H1 (cell line): ENCODE measurements around the gene TNFSF4. TPM values are rescaled to one million over a fixed set of nuclear protein-coding genes. Genes with fewer than 3 reads are reported as not detected.

ENCODE experiments used
- CTCF ChIA-PET: fragments of 300-600 bp; sonication (Branson Sonifier 250); formaldehyde crosslinking; loops from one replicate; lab custom pipeline; 2021; ENCODE audit not compliant: partially characterized antibody; lab: Charles Lee
- POLR2A ChIA-PET: fragments of 300-600 bp; sonication (Branson Sonifier 250); formaldehyde crosslinking; loops from one replicate; lab custom pipeline; 2021; ENCODE audit warnings: inconsistent platforms; ENCODE audit not compliant: partially characterized antibody; lab: Charles Lee
- DNase-seq, 2 experiments: peaks; one replicate each; pipeline versions ENCODE4 v3.0.0 to v3.0.0-alpha.2; 2010 to 2022; ENCODE audit warnings: low spot score in 2 of 2, low read depth in 1 of 2, mixed read lengths in 1 of 2
- FAIRE-seq: peaks from 2 replicates; lab custom pipeline; 2011; peaks lifted over from hg19 to GRCh38; lab: Jason Lieb, UNC
- H2AFZ ChIP-seq: 2 replicates; pipeline ENCODE4 v1.8.1; 2012; ENCODE audit warnings: low read length, inconsistent platforms
- H2AK5ac ChIP-seq: 2 replicates; pipeline ENCODE4 v1.6.1; 2013; ENCODE audit warnings: low read depth, low read length
- H2BK120ac ChIP-seq: replicated peaks from 2 replicates; pipeline ENCODE3; 2013; ENCODE audit warnings: low read depth, low read length, inconsistent platforms
- H2BK12ac ChIP-seq: 2 replicates; pipeline ENCODE4 v1.6.1; 2013; ENCODE audit warnings: low read depth, low read length
- H2BK15ac ChIP-seq: 2 replicates; pipeline ENCODE4 v1.6.1; 2013; ENCODE audit warnings: low read length
- H2BK20ac ChIP-seq: 2 replicates; pipeline ENCODE4 v1.6.1; 2013; ENCODE audit warnings: low read length
- H2BK5ac ChIP-seq: 2 replicates; pipeline ENCODE4 v1.6.1; 2013; ENCODE audit warnings: low read depth, low read length
- H3K14ac ChIP-seq: 2 replicates; pipeline ENCODE4 v1.6.1; 2013; ENCODE audit warnings: inconsistent platforms; ENCODE audit not compliant: insufficient read length
- H3K18ac ChIP-seq: 2 replicates; pipeline ENCODE4 v1.6.1; 2013; ENCODE audit warnings: low read length; ENCODE audit errors: extremely low read depth
- H3K23ac ChIP-seq: 2 replicates; pipeline ENCODE4 v1.6.1; 2013; ENCODE audit warnings: inconsistent platforms; ENCODE audit not compliant: insufficient read length
- H3K23me2 ChIP-seq: 2 replicates; pipeline ENCODE4 v1.6.1; 2013; ENCODE audit warnings: low read depth, low read length
- H3K27ac ChIP-seq: 2 replicates; pipeline ENCODE4 v1.6.1; 2011; ENCODE audit warnings: low read depth, low read length, inconsistent platforms
- H3K27me3 ChIP-seq, 4 experiments: replicated peaks in 1 of 4; 1 replicate in 1 of 4; 2 replicates in 3 of 4; pipeline versions ENCODE4 v1.6.1 to v1.8.1; 2011 to 2013; ENCODE audit warnings: low read length in 3 of 4, mild to moderate bottlenecking in 3 of 4, inconsistent platforms in 2 of 4, mixed read lengths in 2 of 4, moderate library complexity in 1 of 4; ENCODE audit not compliant: control insufficient read depth in 3 of 4, insufficient read depth in 3 of 4; ENCODE audit errors: extremely low read depth in 1 of 4
- H3K36me3 ChIP-seq, 4 experiments: 2 replicates each; pipeline versions ENCODE4 v1.6.1 to v1.8.1; 2011 to 2013; ENCODE audit warnings: mild to moderate bottlenecking in 4 of 4, low read length in 3 of 4, moderate library complexity in 2 of 4, control low read depth in 1 of 4, inconsistent platforms in 1 of 4; ENCODE audit not compliant: insufficient read depth in 4 of 4, control insufficient read depth in 2 of 4
- H3K4ac ChIP-seq: replicated peaks from 2 replicates; pipeline ENCODE3; 2013; ENCODE audit warnings: low read length, low read depth, mixed read lengths, inconsistent platforms; ENCODE audit not compliant: insufficient read length
- H3K4me1 ChIP-seq, 4 experiments: replicated peaks in 1 of 4; 1 replicate in 1 of 4; 2 replicates in 3 of 4; pipeline versions ENCODE4 v1.6.1 to v1.8.1; 2011 to 2013; ENCODE audit warnings: low read length in 3 of 4, inconsistent platforms in 2 of 4, mixed read lengths in 1 of 4; ENCODE audit not compliant: insufficient read depth in 4 of 4, control insufficient read depth in 3 of 4
- H3K4me2 ChIP-seq, 2 experiments: 2 replicates each; pipeline versions ENCODE4 v1.6.1 to v1.8.1; 2011 to 2013; ENCODE audit warnings: low read depth in 2 of 2, low read length in 2 of 2, control low read depth in 1 of 2, inconsistent platforms in 1 of 2, mild to moderate bottlenecking in 1 of 2; ENCODE audit not compliant: insufficient read depth in 1 of 2
- H3K4me3 ChIP-seq, 4 experiments: fragments of 200-600, 300-600 bp in 1 of 4; sonication (generic), shearing (Covaris generic), sonication (Bioruptor Twin) in 1 of 4; 2 replicates each; pipeline versions ENCODE4 v1.5.1 to v1.8.1; 2011 to 2016; ENCODE audit warnings: low read length in 4 of 4, low read depth in 3 of 4, control low read depth in 2 of 4, inconsistent platforms in 2 of 4, mild to moderate bottlenecking in 2 of 4, mixed read lengths in 1 of 4, moderate library complexity in 1 of 4; ENCODE audit not compliant: insufficient read depth in 2 of 4; ENCODE audit errors: extremely low read depth in 1 of 4
- H3K56ac ChIP-seq: replicated peaks from 2 replicates; pipeline ENCODE3; 2013; ENCODE audit warnings: low read depth, mild to moderate bottlenecking, mixed read lengths, low read length, inconsistent platforms; ENCODE audit not compliant: insufficient read length
- H3K79me1 ChIP-seq: 2 replicates; pipeline ENCODE4 v1.6.1; 2013; ENCODE audit warnings: low read depth, low read length, control low read depth
- H3K79me2 ChIP-seq, 2 experiments: 2 replicates each; pipeline versions ENCODE4 v1.6.1 to v1.8.1; 2012 to 2013; ENCODE audit warnings: low read length in 2 of 2, mild to moderate bottlenecking in 2 of 2, inconsistent platforms in 1 of 2; ENCODE audit not compliant: insufficient read depth in 2 of 2, control insufficient read depth in 1 of 2
- H3K9ac ChIP-seq, 4 experiments: replicated peaks in 1 of 4; 1 replicate in 1 of 4; 2 replicates in 3 of 4; pipeline versions ENCODE4 v1.6.1 to v1.8.1; 2011 to 2013; ENCODE audit warnings: low read depth in 3 of 4, low read length in 3 of 4, control low read depth in 2 of 4, mild to moderate bottlenecking in 2 of 4, moderate library complexity in 2 of 4, inconsistent platforms in 1 of 4; ENCODE audit errors: extremely low read depth in 1 of 4
- H3K9me3 ChIP-seq, 2 experiments: 2 replicates each; pipeline versions ENCODE4 v1.6.1 to v1.8.1; 2012 to 2013; ENCODE audit warnings: mild to moderate bottlenecking in 2 of 2, moderate library complexity in 2 of 2, control low read depth in 1 of 2, inconsistent platforms in 1 of 2, low read depth in 1 of 2, low read length in 1 of 2, mixed read lengths in 1 of 2; ENCODE audit not compliant: insufficient read depth in 2 of 2
- H4K20me1 ChIP-seq, 2 experiments: replicated peaks in 1 of 2; 2 replicates each; pipeline versions ENCODE3 to v1.8.1; 2011 to 2013; ENCODE audit warnings: inconsistent platforms in 2 of 2, low read length in 2 of 2, mild to moderate bottlenecking in 1 of 2; ENCODE audit not compliant: insufficient read depth in 2 of 2, control insufficient read depth in 1 of 2
- H4K5ac ChIP-seq: 2 replicates; pipeline ENCODE4 v1.6.1; 2013; ENCODE audit warnings: low read length, low read depth, mixed read lengths, inconsistent platforms; ENCODE audit not compliant: insufficient read length
- H4K8ac ChIP-seq: 2 replicates; pipeline ENCODE4 v1.8.0; 2013; ENCODE audit warnings: mild to moderate bottlenecking, moderate library complexity, low read length, inconsistent platforms; ENCODE audit not compliant: insufficient read depth; ENCODE audit errors: extremely low read depth
- H4K91ac ChIP-seq: replicated peaks from 2 replicates; pipeline ENCODE3; 2013; ENCODE audit warnings: low read length, mixed read lengths, inconsistent platforms; ENCODE audit not compliant: insufficient read length
- POU5F1 ChIP-seq: IDR thresholded peaks from 2 replicates; pipeline ENCODE4 v1.6.1; 2011; ENCODE audit warnings: low read depth, mild to moderate bottlenecking, low read length, moderate library complexity
- WGBS, 2 experiments: shearing (Covaris generic) in 1 of 2; methylation state at CpG; one replicate each; pipeline versions ENCODE4 v1.1.6 to v1.1.7; 2013 to 2015; ENCODE audit warnings: low lambda C conversion rate in 2 of 2, mixed read lengths in 2 of 2, inconsistent platforms in 1 of 2, low coverage in 1 of 2, missing lambda C conversion rate in 1 of 2; ENCODE audit not compliant: insufficient replicate concordance in 2 of 2, insufficient coverage in 1 of 2, insufficient read length in 1 of 2; ENCODE audit errors: extremely low coverage in 1 of 2, missing lambda C conversion rate in 1 of 2; 5-methylcytosine and 5-hydroxymethylcytosine counted together
- polyA plus RNA-seq, 7 experiments: library from polyadenylated mRNA; depleted of rRNA in 3 of 7; stranded (reverse) in 5 of 7; unstranded in 2 of 7; fragments of >200 nt in 5 of 7; fragments of 200-250 nt in 2 of 7; gene quantifications; 1 replicate in 5 of 7; 2 replicates in 1 of 7; 4 replicates in 1 of 7; pipeline versions ENCODE4 v1.2.1 to v1.2.3, GENCODE V29; 2011 to 2013; ENCODE audit warnings: missing spikeins in 2 of 7, mixed read lengths in 2 of 7
- total RNA-seq: library from RNA; stranded (reverse); fragmentation: NEBNext Ultra II Directional; extraction: Animal tissue kit (Norgen Biotek cat#: 25700); gene quantifications from 2 replicates; pipeline ENCODE4 v1.2.1, GENCODE V29; 2021

The TNFSF4 gene
- total and polyA plus RNA-seq, 2 of the 8 experiments (the other 6 are each of a cell fraction or from before 2014, with no cell fraction given), result 0.54 to 0.63 TPM

DNA sequence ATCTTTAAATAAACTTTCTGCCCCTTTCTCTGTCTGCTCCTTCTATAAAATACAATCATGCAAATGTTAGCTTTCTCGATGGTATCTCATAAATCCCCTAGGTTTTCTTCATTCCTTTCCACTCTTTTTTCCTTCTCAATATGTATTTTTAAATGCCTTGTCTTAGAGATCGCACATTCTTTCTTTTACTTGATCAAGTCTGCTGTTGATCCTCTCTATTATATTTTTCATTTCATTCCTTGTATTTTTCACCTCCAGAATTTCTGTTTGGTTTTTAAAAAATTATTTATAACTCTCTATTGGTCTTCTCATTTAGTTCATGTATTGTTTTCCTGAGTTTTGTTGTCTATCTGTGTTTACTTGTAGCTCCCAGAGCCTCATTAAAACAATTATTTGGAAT is 36.0 kb downstream of the TNFSF4 start:
- Histone ChIP-seq H2BK120ac (no peak overlapping the region), H4K5ac (no peak overlapping the region)
- CTCF ChIA-PET, result interaction anchor here (0.6 to 1.2 kb wide), 2 partner anchors 21 to 86 kb away, joined by 3 read pairs; no protein-coding TSS in a partner anchor

More for the DNA sequence above, 36.0 kb downstream of the TNFSF4 start:
- no peak for DNase-seq
- Histone ChIP-seq H3K4me2 (no peak overlapping the region), H2BK15ac (no peak overlapping the region), H4K8ac (no peak overlapping the region), H2AFZ (no peak overlapping the region), H2BK12ac (no peak overlapping the region), H3K79me1 (no peaks in the 10 kb centered on the region), H3K56ac (no peak overlapping the region), H3K18ac (no peak overlapping the region), H2BK20ac (no peak overlapping the region), H3K27ac (no peak overlapping the region), H4K20me1 (no peaks in the 10 kb centered on the region), H2AK5ac (no peak overlapping the region), H4K91ac (no peak overlapping the region), H3K23me2 (no peaks in the 10 kb centered on the region), H3K27me3 (no peaks in the 10 kb centered on the region), H3K9ac (no peak overlapping the region), H3K4me1 (no peaks in the 10 kb centered on the region), H3K36me3 (no peaks in the 10 kb centered on the region), H3K4me3 (no peak overlapping the region), H3K79me2 (no peaks in the 10 kb centered on the region), H3K14ac (no peak overlapping the region), H2BK5ac (no peak overlapping the region), H3K23ac (no peak overlapping the region), H3K9me3 (peaks cover 11 to 19% of the 10 kb centered on the region in 2 experiments), H3K4ac (no peak overlapping the region)
- POLR2A ChIA-PET, result no interaction called here
- no peak for FAIRE-seq
- TF ChIP-seq POU5F1, result no peak
- WGBS, 2 experiments, result 91% methylated on average over 2 of the region's 2 CpGs; no CpG with 5 or more reads in 1 of the 2 experiments
